ENCODE measurements around the gene CMTM8. TPM values are rescaled to one million over a fixed set of nuclear protein-coding genes. Genes with fewer than 3 reads are reported as not detected.

CMTM8 gene
- total RNA-seq, 2 experiments from 2014 or later = 6.1 to 7.5 TPM

DNA sequence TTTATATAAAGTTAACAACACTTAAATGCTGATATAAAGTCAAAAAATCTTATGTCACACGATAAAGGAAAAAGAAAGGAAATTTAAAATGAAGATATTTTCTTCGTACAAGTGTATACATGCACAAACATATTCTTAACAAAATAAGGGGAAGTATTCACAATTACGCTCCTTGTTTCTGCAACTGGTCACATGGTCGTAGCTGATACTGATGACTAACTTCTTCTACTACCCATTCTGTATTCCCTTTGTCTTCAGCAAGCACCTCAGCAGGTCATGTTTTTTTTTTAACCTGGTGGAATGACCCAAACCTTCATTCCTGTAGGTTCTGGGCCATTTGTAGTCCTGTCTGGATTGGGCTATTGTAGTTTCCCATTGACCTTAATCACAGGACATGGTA, 30.0 kb upstream of the CMTM8 start:
- TF ChIP-seq CTCF (IDR thresholded peaks at IDR 0.05) = no peak
- CTCF ChIA-PET = no interaction called here
- POLR2A ChIA-PET = no interaction called here
- no peaks in the 10 kb centered on the region for H3K9me3 Mint-ChIP-seq
- no peak overlapping the region for H3K27ac Mint-ChIP-seq
- DNase-seq = peak in 2 of 14 experiments; percentile 8
- no peaks in the 10 kb centered on the region for H3K4me1 ChIP-seq (ENCODE audit: insufficient read depth, low read length)
- no peaks in the 10 kb centered on the region for H3K4me1 Mint-ChIP-seq (ENCODE audit: low read depth)
- H3K27me3 ChIP-seq (ENCODE audit: control insufficient read depth in 1 of 2, insufficient read depth in 2 of 2, low read length in 2 of 2) = no peaks in the 10 kb centered on the region
- intact Hi-C loops (cut with DNase I, micrococcal nuclease) = no loop called here
- no peak for ATAC-seq (ENCODE audit: poor library complexity)
- no peaks in the 10 kb centered on the region for H3K9me3 ChIP-seq (ENCODE audit: control insufficient read depth in 1 of 2, insufficient read depth in 1 of 2, low read length in 2 of 2)
- H3K4me3 Mint-ChIP-seq = no peak overlapping the region
- H3K36me3 ChIP-seq (ENCODE audit: insufficient read depth, low read length) = no peaks in the 10 kb centered on the region
- H3K27me3 Mint-ChIP-seq = peaks cover 4% of the 10 kb centered on the region
- H3K27ac ChIP-seq (ENCODE audit: low read depth in 1 of 2, low read length in 2 of 2) = no peak overlapping the region
- H3K36me3 Mint-ChIP-seq (ENCODE audit: low read depth) = no peaks in the 10 kb centered on the region
- H3K4me3 ChIP-seq (ENCODE audit: low read length) = no peak overlapping the region

DNA sequence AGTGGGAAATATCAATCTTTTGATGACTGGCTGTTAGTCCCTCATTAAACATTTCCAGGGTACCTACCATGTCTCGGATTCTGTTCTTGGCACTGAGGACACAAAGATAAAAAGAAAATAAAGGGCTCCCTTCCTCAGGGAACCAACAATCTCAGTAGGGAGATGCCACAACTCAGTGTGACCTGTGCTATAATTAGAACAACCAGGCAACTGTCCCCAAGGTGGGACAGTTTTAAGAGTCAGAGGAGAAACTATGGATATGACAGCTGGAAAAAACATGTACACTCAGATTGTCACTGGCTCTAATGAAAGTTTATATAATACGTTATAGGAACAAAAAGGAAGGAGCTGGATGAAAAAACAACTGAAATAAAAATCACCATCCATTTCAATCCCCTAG, 23.3 kb upstream of the CMTM8 start:
- no peaks in the 10 kb centered on the region for H3K4me1 ChIP-seq (ENCODE audit: insufficient read depth, low read length)
- ChIA-PET CTCF (no interaction called here), POLR2A (no interaction called here)
- no peaks in the 10 kb centered on the region for H3K27me3 ChIP-seq (ENCODE audit: control insufficient read depth in 1 of 2, insufficient read depth in 2 of 2, low read length in 2 of 2)
- peaks cover 5% of the 10 kb centered on the region for H3K27me3 Mint-ChIP-seq
- no peak for DNase-seq
- H3K4me1 Mint-ChIP-seq (ENCODE audit: low read depth) = no peaks in the 10 kb centered on the region
- no peak overlapping the region for H3K4me3 Mint-ChIP-seq
- H3K27ac Mint-ChIP-seq = no peak overlapping the region
- H3K9me3 ChIP-seq (ENCODE audit: control insufficient read depth in 1 of 2, insufficient read depth in 1 of 2, low read length in 2 of 2) = peaks cover 0 to 4% of the 10 kb centered on the region in 2 experiments
- H3K4me3 ChIP-seq (ENCODE audit: low read length) = no peak overlapping the region
- H3K36me3 ChIP-seq (ENCODE audit: insufficient read depth, low read length) = no peaks in the 10 kb centered on the region
- peaks cover 5% of the 10 kb centered on the region for H3K9me3 Mint-ChIP-seq
- no peak for ATAC-seq (ENCODE audit: poor library complexity)
- no peak for TF ChIP-seq CTCF (IDR thresholded peaks at IDR 0.05)
- H3K27ac ChIP-seq (ENCODE audit: low read depth in 1 of 2, low read length in 2 of 2) = no peak overlapping the region
- intact Hi-C loops (cut with DNase I, micrococcal nuclease) = no loop called here
- no peaks in the 10 kb centered on the region for H3K36me3 Mint-ChIP-seq (ENCODE audit: low read depth)

DNA sequence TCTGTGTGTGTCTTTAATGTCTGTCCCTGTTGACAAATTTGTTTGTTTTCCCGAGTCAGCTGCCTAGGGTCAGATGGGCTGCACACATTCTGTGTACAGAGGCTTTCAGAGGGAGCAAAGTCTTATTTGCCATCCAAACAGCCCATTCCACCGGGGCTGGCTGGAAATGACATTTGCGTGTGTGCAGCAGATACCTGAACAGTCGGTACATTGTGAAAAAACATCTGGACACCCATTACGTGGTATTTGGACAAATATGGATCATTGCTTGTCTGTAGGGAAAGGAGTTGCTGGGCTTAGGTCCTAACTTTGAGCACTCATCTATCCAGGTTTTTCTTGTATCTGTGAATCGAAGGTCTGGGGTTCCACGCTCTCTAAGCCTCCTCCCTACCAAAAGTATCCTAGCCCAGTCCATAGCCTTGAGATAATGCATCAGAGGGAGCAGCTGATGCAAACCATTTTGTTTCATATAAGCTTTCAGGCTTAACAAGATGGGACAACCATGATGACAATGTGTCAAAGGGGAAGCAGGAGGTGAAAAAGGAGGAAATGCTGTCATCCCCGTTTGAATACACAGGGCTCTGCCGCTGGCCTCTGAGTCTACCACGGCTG, 22.2 kb upstream of the CMTM8 start:
- H3K27ac ChIP-seq (ENCODE audit: low read depth in 1 of 2, low read length in 2 of 2) = no peak overlapping the region
- POLR2A ChIA-PET = no interaction called here

More for the DNA sequence above, 22.2 kb upstream of the CMTM8 start:
- peaks cover 5% of the 10 kb centered on the region for H3K27me3 Mint-ChIP-seq
- no peak for TF ChIP-seq CTCF (IDR thresholded peaks at IDR 0.05)
- H3K36me3 ChIP-seq (ENCODE audit: insufficient read depth, low read length) = no peaks in the 10 kb centered on the region
- H3K4me1 ChIP-seq (ENCODE audit: insufficient read depth, low read length) = no peaks in the 10 kb centered on the region
- H3K9me3 ChIP-seq (ENCODE audit: control insufficient read depth in 1 of 2, insufficient read depth in 1 of 2, low read length in 2 of 2) = peaks cover 0 to 4% of the 10 kb centered on the region in 2 experiments
- no peaks in the 10 kb centered on the region for H3K36me3 Mint-ChIP-seq (ENCODE audit: low read depth)
- intact Hi-C loops (cut with DNase I, micrococcal nuclease) = no loop called here
- no peak overlapping the region for H3K4me3 ChIP-seq (ENCODE audit: low read length)
- H3K27ac Mint-ChIP-seq = no peak overlapping the region
- no peaks in the 10 kb centered on the region for H3K4me1 Mint-ChIP-seq (ENCODE audit: low read depth)
- CTCF ChIA-PET = no interaction called here
- DNase-seq (no peak), ATAC-seq (ENCODE audit: poor library complexity) (no peak)
- peaks cover 5% of the 10 kb centered on the region for H3K9me3 Mint-ChIP-seq
- no peaks in the 10 kb centered on the region for H3K27me3 ChIP-seq (ENCODE audit: control insufficient read depth in 1 of 2, insufficient read depth in 2 of 2, low read length in 2 of 2)
- no peak overlapping the region for H3K4me3 Mint-ChIP-seq
